GM18907 (cell line): ENCODE measurements around the gene TMEM247.
"Not testable (repeated sequence)": the region's sequence is repeated elsewhere in the genome, so short reads cannot be mapped to it uniquely, and the experiment has no call there.

ENCODE experiments used
- ATAC-seq: cut with Tn5 transposase; IDR thresholded peaks from one replicate; pipeline ENCODE4 v1.9.1; 2021; ENCODE audit warnings: mild to moderate bottlenecking, moderate library complexity; ENCODE audit not compliant: unreplicated experiment

TMEM247 gene

GRCh38 chr2:46509804-46510203, 30.4 kb downstream of the TMEM247 start:
- ATAC-seq: no peak

DNA sequence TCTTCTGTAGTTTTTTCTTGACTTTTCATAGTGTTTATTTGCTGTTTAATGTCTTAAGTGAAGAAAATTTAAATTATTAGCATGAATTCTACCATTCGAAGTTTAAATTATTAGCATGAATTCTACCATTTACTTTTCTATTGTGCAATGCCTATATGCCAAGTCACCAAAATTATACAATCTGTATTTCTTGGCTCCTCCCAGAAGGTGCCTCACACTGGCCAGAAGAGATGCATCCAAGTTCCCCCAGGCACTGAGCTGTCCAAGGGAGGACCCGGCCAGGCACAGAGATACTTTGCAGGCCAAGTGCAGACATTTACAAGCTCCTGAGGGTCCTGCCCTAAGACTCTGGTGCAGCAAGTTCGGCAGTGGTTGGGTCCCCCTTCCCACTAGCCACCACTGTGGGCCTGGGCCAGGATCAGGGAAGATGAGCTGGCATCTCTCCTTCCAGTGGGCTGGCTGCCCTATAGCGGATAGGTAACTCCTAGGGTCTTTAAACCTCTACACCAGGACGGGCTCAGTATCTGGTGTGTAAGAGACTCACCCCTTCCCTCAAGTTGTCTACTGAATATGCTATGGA, 31.3 kb downstream of the TMEM247 start:
- ATAC-seq: no peak

DNA sequence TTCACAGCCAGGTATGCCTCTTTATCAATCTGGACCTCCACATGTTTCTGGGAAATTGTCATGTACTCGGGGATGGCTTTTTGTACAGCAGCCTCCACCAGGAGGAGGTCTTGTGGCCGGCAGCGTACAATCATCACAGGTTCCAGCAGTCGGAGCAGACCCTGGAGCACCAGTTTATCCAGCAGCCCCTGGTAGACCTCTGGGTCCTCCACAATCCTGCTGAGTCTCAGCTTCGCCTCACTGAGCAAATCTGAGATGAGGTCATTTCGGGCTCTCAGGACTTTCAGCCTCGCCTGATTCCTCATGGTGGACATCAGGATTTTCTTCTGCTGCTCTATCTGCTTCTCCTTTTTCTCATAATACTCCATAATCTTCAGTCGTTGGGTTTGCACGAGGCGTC, 32.8 kb downstream of the TMEM247 start:
- ATAC-seq: no peak

DNA sequence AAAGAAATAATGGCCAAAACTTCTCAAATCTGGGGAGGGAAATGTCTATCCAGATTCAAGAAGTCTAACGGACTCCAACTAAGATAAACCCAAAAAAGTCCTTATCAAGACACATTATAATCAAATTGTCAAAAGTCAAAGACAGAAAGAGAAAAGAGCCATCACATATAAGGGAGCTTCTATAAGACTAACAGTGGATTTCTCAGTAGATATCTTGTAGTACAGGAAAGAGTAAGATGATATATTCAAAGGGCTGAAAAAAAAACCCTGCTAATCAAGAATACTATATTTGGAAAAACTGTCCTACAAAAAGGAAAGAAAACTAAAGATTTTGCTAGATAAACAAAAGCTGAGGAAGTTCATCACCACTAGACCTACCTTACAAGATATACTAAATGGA, 35.4 kb downstream of the TMEM247 start:
- ATAC-seq: no peak

GRCh38 chr2:46517485-46517884, 38.1 kb downstream of the TMEM247 start:
- ATAC-seq: no peak

DNA sequence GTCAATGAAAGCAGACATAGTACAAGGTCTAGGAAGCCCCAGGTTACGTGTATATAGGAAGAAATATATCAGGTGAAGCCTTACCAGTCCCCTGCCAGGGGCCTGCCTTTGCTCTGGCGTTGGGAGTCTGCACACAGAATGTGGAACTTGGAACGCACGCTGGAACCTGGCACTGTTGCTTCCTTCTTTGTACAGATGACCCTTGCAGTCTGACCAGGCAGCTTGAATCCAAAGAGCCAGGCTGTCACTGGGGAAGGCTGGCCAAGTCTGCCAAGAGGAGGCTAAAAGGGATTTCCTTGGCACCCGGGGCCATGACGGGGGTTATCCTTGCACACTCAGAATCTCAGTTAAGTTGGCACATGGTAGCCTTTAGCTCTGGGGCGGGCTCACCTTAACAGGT, 39.5 kb downstream of the TMEM247 start:
- no peak for ATAC-seq

DNA sequence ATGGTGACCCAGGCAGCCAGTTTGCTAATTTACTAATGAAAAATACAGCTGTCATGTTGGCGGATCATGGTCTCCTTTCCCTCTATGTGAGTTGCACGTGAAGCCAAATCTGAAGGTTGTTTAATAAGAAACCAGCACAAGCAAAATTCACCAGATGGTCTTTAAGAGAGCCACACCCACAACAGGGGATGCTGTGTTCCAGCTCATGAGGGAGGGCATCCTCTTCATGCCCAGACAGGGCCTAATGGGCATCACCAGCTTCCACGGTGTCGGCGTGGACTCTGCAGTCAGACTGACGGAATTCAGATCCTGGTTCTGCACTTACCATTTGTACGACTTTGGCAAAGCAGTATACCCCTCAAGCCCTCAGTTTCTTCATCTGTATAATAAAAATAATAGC, 39.9 kb downstream of the TMEM247 start:
- no peak for ATAC-seq

- no peak for ATAC-seq
Measured at GRCh38 chr2:46520130-46520711, 40.9 kb downstream of the TMEM247 start.

DNA sequence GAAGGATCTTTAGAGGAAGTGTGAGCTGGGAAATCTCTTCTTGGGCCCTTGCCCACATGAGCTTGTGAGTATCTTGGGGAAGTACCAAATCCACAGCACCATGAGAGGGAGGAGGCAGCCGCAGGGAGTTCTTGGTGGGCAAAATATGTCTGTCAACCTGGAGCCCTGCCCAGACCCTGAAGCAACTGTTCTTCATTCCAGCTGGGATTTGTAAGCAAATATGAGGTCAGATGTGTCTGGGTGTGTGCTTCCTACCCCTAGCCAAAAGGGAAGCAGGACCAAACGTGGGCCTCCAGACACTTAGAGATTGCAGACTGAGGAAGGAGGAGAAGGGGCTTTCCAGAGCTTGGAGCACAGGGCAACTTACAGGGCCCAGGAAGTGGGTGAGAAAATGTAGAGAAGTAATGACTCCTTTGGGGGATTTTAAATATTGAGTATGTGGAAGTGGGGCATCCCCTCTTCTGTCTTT, 41.9 kb downstream of the TMEM247 start:
- ATAC-seq: peak; percentile 46

- ATAC-seq: not testable (repeated sequence)
Measured at GRCh38 chr2:46522385-46522784, 43.0 kb downstream of the TMEM247 start.

DNA sequence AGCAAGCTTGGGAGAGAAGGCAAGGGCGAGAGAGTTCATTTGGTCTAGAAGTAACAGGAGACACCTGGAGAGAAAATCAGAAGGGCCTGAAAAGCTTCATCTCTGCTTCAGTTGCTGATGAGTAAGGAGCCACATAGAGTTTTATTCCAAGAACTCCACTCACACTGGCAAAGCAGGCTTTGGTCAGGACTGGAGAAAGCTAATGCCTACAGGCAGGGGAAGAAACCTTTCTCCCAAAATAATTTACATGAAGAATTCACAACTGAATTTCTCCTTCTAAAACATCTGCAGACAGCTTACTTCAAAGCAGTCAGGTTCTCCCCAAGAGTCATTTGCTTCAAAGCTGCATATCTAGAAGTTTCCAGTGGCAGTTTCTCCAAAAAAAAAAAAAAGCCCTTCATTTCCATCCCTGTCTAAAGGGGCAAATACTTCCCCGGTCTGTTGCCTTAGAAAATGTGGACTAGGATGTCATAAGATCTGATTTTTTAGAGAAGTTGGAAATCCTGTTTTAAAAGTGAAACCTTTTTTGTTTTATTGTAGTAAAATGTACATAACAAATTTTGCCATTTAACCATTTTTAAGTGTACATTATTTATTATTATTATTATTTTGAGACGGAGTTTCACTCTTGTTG, 46.3 kb downstream of the TMEM247 start:
- no peak for ATAC-seq

- no peak for ATAC-seq
Measured at GRCh38 chr2:46528880-46529279, 49.5 kb downstream of the TMEM247 start.

DNA sequence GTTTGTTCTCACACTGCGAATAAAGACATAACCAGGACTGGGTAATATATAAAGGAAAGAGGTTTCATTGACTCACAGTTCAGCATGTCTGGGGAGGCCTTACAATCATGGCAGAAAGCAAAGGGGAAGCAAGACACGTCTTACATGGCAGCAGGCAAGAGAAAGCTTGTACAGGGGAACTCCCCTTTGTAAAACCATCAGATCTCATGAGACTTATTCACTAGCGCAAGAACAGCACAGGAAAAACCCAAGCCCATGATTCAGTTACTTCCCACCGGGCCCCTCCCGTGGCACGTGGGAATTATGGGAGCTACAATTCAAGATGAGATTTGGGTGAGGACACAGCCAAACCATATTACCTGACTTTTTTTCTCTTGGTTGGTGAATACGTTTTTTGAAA, 51.3 kb downstream of the TMEM247 start:
- no peak for ATAC-seq

DNA sequence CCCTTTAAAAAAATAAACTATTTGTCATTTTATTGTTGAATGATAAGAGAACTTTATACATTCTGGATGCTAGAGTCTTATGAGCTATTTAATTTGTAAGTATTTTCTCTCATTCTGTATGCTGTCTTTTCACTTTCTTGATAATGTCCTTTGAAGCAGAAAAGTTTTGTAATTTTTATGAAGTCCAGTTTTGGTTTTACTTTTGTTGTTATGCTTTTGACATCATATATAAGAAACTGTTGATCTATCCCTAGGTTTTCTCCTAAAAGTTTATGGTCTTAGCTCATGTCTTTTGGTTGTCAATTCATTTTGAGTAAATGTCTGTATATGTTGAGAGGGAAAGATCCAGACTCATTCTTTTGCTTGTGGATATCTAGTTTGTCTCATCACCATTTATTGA, 52.5 kb downstream of the TMEM247 start:
- ATAC-seq: no peak
